Right lobe of liver (tissue), 4 donors: ENCODE results near the gene C3orf52.

Source experiments
- POLR2A ChIP-seq: fragments of 450-650 bp; IDR thresholded peaks from one replicate; pipeline ENCODE4 v1.6.1; 2017; ENCODE audit warnings: antibody characterized with exemption, mild to moderate bottlenecking
- TF ChIP-seq, protein P1 (sequence below), 4 donors: fragments of 200-600 bp in 3 of 4; fragments of 450-650 bp in 1 of 4; IDR thresholded peaks; one replicate each; pipeline versions ENCODE4 v1.5.1 to v1.8.0; 2016 to 2022; ENCODE audit warnings: antibody characterized with exemption in 4 of 4, mild to moderate bottlenecking in 2 of 4
- donor health status: DM: no; HTN: no; CAD: no.
- donor health status: DM: no; HTN: no; CAD: no.
- donor health status: DM: no; HTN: yes; CAD: no.

GRCh38 chr3:112086076-112086854 is at the start of gene C3orf52:
- TF ChIP-seq, protein P1, sequence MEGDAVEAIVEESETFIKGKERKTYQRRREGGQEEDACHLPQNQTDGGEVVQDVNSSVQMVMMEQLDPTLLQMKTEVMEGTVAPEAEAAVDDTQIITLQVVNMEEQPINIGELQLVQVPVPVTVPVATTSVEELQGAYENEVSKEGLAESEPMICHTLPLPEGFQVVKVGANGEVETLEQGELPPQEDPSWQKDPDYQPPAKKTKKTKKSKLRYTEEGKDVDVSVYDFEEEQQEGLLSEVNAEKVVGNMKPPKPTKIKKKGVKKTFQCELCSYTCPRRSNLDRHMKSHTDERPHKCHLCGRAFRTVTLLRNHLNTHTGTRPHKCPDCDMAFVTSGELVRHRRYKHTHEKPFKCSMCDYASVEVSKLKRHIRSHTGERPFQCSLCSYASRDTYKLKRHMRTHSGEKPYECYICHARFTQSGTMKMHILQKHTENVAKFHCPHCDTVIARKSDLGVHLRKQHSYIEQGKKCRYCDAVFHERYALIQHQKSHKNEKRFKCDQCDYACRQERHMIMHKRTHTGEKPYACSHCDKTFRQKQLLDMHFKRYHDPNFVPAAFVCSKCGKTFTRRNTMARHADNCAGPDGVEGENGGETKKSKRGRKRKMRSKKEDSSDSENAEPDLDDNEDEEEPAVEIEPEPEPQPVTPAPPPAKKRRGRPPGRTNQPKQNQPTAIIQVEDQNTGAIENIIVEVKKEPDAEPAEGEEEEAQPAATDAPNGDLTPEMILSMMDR (IDR thresholded peaks at IDR 0.05): no peak
- no peak for TF ChIP-seq POLR2A
